GM20000 (cell line): ENCODE data around the gene MAPK8IP3.

ENCODE experiments used
- DNase-seq: peaks from one replicate; pipeline ENCODE4 v3.0.0; 2012; ENCODE audit warnings: low spot score
- TF ChIP-seq, protein P1 (sequence below): IDR thresholded peaks from 2 replicates; pipeline ENCODE4 v1.5.1; 2012; ENCODE audit warnings: mild to moderate bottlenecking, control low read depth; ENCODE audit errors: extremely low read depth, missing control alignments

The MAPK8IP3 gene

DNA sequence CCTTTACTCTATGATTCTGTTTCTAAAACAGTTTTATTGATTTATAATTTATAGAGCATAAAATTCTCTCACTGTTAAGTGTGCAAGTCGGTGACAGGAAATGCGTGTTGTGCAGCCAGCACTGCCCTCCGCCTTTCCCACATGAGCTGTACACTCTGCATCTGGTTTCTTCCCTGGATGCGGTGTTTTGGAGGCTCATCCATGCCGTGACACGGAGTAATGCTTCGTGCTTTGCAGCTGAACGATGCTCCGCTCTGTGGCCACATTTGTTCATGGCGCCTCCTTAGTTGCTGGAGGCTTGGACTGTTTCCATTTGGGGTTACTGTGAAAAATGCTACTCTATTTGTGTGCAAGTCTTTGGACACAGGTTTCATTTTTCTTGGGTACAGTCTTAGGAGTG lies 94.7 kb downstream of the MAPK8IP3 start:
- no peak for DNase-seq
- TF ChIP-seq, protein P1, sequence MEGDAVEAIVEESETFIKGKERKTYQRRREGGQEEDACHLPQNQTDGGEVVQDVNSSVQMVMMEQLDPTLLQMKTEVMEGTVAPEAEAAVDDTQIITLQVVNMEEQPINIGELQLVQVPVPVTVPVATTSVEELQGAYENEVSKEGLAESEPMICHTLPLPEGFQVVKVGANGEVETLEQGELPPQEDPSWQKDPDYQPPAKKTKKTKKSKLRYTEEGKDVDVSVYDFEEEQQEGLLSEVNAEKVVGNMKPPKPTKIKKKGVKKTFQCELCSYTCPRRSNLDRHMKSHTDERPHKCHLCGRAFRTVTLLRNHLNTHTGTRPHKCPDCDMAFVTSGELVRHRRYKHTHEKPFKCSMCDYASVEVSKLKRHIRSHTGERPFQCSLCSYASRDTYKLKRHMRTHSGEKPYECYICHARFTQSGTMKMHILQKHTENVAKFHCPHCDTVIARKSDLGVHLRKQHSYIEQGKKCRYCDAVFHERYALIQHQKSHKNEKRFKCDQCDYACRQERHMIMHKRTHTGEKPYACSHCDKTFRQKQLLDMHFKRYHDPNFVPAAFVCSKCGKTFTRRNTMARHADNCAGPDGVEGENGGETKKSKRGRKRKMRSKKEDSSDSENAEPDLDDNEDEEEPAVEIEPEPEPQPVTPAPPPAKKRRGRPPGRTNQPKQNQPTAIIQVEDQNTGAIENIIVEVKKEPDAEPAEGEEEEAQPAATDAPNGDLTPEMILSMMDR, result no peak

GRCh38 chr16:1807626-1808025 lies 101.6 kb downstream of the MAPK8IP3 start:
- TF ChIP-seq, protein P1, result no peak
- no peak for DNase-seq

DNA sequence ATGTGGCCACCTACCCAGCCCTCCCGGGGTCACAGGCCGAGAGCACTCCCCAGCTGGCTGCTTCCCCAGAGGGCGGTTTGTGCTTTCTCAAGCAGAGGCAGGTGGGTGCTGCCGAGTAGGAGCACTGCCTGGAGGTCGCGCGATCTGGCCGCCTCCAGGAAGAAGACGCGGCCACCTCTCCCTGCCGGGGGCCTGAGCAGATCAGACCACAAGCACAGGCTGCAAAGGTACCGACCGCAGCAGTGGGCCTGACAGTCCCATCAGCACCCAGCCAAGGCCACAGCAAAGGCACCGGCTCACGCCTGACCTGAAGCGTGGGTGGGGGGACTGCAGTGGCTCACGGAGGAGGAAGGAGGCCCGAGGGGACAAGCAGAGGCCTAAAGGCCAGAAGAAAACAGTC lies 102.7 kb downstream of the MAPK8IP3 start:
- TF ChIP-seq, protein P1, result no peak
- no peak for DNase-seq

GRCh38 chr16:1809281-1809801 lies 103.3 kb downstream of the MAPK8IP3 start:
- no peak for DNase-seq

DNA sequence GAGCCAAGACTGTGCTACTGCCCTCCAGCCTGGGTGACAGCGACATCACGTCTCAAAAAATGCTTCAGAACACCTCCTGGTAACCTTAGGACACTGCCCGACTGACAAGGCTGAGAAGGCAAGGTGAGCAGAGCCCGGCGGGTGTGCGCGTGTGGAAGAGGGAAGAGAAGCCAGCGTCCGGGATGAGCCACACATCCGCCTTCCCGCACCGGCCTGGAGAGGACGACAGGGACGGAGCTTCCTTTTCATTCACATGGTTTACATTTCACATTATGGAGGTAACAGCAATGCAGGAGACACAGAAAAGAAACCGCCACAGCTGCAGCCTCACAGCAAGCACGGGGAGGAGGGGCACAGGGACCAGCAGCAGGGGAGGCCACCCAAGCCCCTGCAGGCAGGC lies 104.1 kb downstream of the MAPK8IP3 start:
- TF ChIP-seq, protein P1, result no peak
- DNase-seq, result no peak

More at GRCh38 chr16:1809281-1809801, 103.3 kb downstream of the MAPK8IP3 start:
- TF ChIP-seq, protein P1, result no peak

GRCh38 chr16:1810536-1810935 lies 104.5 kb downstream of the MAPK8IP3 start:
- TF ChIP-seq, protein P1, result no peak
- no peak for DNase-seq

DNA sequence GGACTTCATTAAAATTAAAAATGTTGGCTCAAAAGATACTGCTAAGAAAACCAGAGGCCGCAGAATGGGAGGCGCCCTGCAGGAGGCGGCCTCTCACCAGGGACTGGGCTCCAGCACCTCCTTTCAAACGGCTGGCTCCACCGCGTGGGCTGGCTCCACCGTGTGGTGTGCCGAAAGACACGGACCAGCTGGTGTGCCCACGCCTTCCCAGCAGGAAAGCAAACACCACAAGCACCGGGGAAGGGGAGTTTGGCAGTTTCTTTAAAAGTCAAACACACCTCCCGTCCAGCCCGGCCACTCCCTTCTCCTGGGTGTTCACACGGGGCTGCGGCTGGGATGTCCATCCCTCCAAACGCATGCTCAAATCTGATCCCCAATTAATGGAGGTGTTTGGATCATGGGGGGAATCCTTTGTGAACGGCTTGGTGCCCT lies 106.8 kb downstream of the MAPK8IP3 start:
- TF ChIP-seq, protein P1, result peak; percentile 8
- DNase-seq, result no peak
